Measurements from ENCODE around the gene OR6B1. TPM values are rescaled to one million over a fixed set of nuclear protein-coding genes. Genes with fewer than 3 reads are reported as not detected.

The OR6B1 gene
- total RNA-seq = not detected
- not detected for polyA plus RNA-seq
- long read RNA-seq, donor 1 = 0 reads
- long read RNA-seq, donor 2 = 0 reads
- long read RNA-seq, donor 3 = 0 reads
- long read RNA-seq, donor 4 = 0 reads
- long read RNA-seq, donor 5 = 0 reads

GRCh38 chr7:144000020-144000419, at the start of gene OR6B1:
Gene OR6B1, plus strand, starts transcription at chr7:144000320. Its CDS starts 3,677 bp downstream, at chr7:144003997.
- no peak for ATAC-seq (ENCODE audit: insufficient read depth, low FRiP score)
- Histone ChIP-seq H3K4me1 (ENCODE audit: control insufficient read depth in 5 of 5, insufficient read depth in 5 of 5, low read length in 5 of 5) (no peaks in the 10 kb centered on the region), H3K36me3 (ENCODE audit: control insufficient read depth in 4 of 4, insufficient read depth in 4 of 4, low read length in 4 of 4) (no peaks in the 10 kb centered on the region), H3K4me3 (no peak within 1 kb of the TSS), H3K9ac (ENCODE audit: insufficient read depth in 1 of 2, low read length in 2 of 2) (no peak within 1 kb of the TSS), H3K27me3 (ENCODE audit: control insufficient read depth in 3 of 3, insufficient read depth in 3 of 3, low read length in 2 of 3) (no peaks in the 10 kb centered on the region), H3K27ac (ENCODE audit: low read depth in 1 of 2, low read length in 1 of 2) (no peak within 1 kb of the TSS), H3K9me3 (ENCODE audit: control insufficient read depth in 4 of 4, insufficient read depth in 3 of 4, low read length in 3 of 4) (no peaks in the 10 kb centered on the region)
- no peak for TF ChIP-seq CTCF (IDR thresholded peaks at IDR 0.05; ENCODE audit: control extremely low read depth, extremely low read depth)
- no peak for DNase-seq
- WGBS, 2 donors = 87 to 91% methylated on average over 4 of the region's 4 CpGs

GRCh38 chr7:143953421-143953820, 46.7 kb upstream of the OR6B1 start:
- no peak for TF ChIP-seq CTCF (IDR thresholded peaks at IDR 0.05; ENCODE audit: control extremely low read depth, extremely low read depth)
- no peaks in the 10 kb centered on the region for H3K4me1 ChIP-seq (ENCODE audit: control insufficient read depth in 5 of 5, insufficient read depth in 5 of 5, low read length in 5 of 5)
- no peaks in the 10 kb centered on the region for H3K36me3 ChIP-seq (ENCODE audit: control insufficient read depth in 4 of 4, insufficient read depth in 4 of 4, low read length in 4 of 4)
- no peak overlapping the region for H3K9ac ChIP-seq (ENCODE audit: insufficient read depth in 1 of 2, low read length in 2 of 2)
- 64 to 81% methylated on average over 3 of the region's 3 CpGs for WGBS, 2 donors
- no peak overlapping the region for H3K27ac ChIP-seq (ENCODE audit: low read depth in 1 of 2, low read length in 1 of 2)
- DNase-seq (no peak), ATAC-seq (ENCODE audit: insufficient read depth, low FRiP score) (no peak)
- H3K4me3 ChIP-seq = no peak overlapping the region
- no peaks in the 10 kb centered on the region for H3K9me3 ChIP-seq (ENCODE audit: control insufficient read depth in 4 of 4, insufficient read depth in 3 of 4, low read length in 3 of 4)
- H3K27me3 ChIP-seq (ENCODE audit: control insufficient read depth in 3 of 3, insufficient read depth in 3 of 3, low read length in 2 of 3) = no peaks in the 10 kb centered on the region

GRCh38 chr7:143954135-143954534, 46.0 kb upstream of the OR6B1 start:
- WGBS, 2 donors = 74 to 81% methylated on average over 2 of the region's 2 CpGs
- H3K9me3 ChIP-seq (ENCODE audit: control insufficient read depth in 4 of 4, insufficient read depth in 3 of 4, low read length in 3 of 4) = no peaks in the 10 kb centered on the region

More at GRCh38 chr7:143954135-143954534, 46.0 kb upstream of the OR6B1 start:
- no peak for TF ChIP-seq CTCF (IDR thresholded peaks at IDR 0.05; ENCODE audit: control extremely low read depth, extremely low read depth)
- no peak overlapping the region for H3K4me3 ChIP-seq
- no peaks in the 10 kb centered on the region for H3K4me1 ChIP-seq (ENCODE audit: control insufficient read depth in 5 of 5, insufficient read depth in 5 of 5, low read length in 5 of 5)
- H3K36me3 ChIP-seq (ENCODE audit: control insufficient read depth in 4 of 4, insufficient read depth in 4 of 4, low read length in 4 of 4) = no peaks in the 10 kb centered on the region
- peak in 1 of 3 donors; percentile 9 for DNase-seq
- no peak overlapping the region for H3K9ac ChIP-seq (ENCODE audit: insufficient read depth in 1 of 2, low read length in 2 of 2)
- no peaks in the 10 kb centered on the region for H3K27me3 ChIP-seq (ENCODE audit: control insufficient read depth in 3 of 3, insufficient read depth in 3 of 3, low read length in 2 of 3)
- no peak for ATAC-seq (ENCODE audit: insufficient read depth, low FRiP score)
- H3K27ac ChIP-seq (ENCODE audit: low read depth in 1 of 2, low read length in 1 of 2) = no peak overlapping the region
